ENCODE results near the gene NINJ1.
"Not testable (repeated sequence)": the region's sequence is repeated elsewhere in the genome, so short reads cannot be mapped to it uniquely, and the experiment has no call there.

NINJ1 gene

GRCh38 chr9:93118863-93119702, 15.0 kb downstream of the NINJ1 start:
- no peak for DNase-seq

DNA sequence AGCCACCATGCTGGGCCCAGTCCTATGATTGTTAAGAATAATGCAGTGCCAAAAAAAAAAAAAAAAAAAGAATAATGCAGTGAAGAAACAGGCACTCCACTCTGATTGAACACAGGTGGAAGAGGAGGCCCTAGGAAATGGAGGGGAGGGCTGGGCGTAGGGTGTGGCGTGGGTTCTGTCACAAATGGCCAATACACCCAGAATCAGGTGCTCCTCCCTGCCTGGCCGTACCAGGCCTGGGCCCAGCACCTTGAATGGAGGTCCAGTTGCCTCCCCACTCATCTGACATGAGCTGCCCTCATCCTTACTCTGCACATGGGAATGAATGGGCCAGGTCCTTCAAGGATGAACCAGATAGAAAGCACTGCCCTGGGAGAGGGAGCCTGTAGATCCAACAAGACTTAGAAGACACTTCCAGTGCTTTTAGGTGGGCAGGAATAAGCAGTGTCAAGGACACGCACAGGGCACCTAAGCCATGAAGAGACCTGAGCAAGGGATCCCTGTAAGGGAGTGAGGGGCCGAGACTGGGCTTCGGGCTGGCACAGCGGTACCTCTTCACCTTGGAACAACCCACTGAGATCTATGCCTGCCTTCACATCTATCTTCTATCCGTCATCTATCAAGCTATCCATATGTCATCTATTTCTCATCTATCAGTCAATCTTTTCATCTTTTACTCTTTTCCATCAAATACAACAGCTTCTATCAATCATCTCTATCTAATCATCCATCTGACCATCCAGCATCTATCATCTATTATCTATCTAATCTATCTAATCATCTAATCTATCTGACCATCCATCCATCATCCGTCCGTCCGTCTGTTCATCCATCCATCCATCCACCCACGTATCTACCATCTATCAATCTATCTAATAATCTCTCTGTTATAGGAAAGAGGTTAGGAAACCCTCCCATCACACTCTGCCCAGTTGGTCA, 15.9 kb downstream of the NINJ1 start:
- DNase-seq = no peak

GRCh38 chr9:93117521-93117920, 16.5 kb downstream of the NINJ1 start:
- not testable (repeated sequence) for DNase-seq

DNA sequence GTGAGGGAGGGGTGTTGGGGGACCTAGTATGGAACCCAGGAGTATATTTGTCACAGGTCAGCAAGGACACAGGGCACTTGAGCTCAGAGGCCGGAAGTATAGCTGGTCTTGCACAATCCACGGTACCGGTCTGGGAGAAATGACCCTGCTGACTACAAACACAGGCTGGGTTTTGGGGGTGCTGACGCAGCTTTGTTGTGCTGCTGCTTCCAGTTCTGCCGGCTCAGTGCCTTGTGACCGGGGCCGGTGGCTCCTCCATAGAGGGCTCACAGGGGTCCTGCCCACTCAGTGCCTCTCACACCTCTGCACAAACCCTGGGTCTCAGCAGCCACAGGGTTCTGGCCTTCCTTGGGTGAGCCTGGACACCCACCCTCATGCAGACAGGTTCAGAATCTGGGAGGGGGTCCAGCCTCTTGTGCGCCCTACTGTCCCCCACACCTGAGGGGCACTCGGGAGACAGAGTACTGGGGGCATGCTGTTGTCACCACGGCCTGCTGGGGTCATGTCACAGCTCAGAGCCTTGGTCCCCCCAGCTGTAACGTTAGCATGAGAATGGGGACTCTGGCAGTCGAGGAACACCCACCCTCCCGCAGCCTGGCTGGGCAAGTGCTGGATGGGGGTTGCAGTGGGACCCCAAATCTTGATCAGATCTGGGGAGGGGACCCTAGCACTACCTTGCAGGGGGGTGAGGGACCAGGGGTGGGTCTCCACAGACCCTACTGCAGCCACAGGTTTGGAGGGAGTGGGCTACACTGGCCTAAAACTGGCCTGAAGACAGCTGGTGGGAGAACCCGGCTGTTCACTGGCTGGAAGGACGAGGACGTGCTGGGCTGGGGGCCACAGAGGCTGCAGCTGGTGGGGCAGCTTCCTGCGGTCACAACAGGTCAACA, 17.7 kb downstream of the NINJ1 start:
- DNase-seq = no peak

DNA sequence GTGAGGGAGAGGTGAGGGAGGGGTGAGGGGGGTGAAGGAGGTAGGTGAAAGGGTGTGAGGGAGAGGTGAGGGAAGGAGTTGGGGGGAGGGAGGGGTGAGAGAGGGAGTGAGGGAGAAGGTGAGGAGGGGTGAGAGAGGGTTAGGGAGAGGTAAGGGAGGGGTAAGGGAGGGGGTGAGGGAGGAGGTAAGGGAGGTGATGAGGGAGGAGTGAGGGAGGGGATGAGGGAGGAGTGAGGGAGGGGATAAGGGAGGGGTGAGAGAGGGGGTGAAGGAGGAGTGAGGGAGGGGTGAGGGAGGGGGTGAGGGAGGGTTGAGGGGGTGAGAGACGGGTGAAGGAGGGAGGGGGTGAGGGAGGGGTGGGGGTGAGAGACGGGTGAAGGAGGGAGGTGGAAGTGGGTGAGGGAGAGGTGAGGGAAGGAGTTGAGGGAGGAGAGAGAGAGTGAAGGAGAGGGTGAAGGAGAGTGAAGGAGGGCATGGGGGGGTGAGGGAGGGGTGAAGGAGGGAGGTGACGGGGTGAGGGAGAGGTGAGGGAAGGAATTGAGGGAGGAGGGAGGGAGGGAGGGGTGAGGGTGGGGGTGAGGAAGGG, 18.5 kb downstream of the NINJ1 start:
- no peak for DNase-seq

DNA sequence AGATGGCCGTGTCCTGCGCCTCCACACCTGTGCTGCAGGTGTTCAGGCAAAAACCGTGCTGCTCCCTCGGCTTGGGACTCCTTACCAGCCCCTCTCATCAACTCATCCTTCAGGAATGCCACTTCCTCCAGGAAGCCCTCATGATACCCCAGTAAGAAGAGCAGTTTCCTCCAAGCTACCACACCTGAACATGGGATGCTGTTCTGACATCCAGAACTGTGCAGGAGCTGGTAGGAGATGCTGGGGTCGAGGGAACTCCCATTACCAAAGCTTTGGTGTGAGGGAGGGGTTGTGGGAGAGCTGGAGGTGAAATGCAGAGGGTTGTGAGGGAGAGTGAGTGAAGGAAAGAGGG, 19.1 kb downstream of the NINJ1 start:
- no peak for DNase-seq

DNA sequence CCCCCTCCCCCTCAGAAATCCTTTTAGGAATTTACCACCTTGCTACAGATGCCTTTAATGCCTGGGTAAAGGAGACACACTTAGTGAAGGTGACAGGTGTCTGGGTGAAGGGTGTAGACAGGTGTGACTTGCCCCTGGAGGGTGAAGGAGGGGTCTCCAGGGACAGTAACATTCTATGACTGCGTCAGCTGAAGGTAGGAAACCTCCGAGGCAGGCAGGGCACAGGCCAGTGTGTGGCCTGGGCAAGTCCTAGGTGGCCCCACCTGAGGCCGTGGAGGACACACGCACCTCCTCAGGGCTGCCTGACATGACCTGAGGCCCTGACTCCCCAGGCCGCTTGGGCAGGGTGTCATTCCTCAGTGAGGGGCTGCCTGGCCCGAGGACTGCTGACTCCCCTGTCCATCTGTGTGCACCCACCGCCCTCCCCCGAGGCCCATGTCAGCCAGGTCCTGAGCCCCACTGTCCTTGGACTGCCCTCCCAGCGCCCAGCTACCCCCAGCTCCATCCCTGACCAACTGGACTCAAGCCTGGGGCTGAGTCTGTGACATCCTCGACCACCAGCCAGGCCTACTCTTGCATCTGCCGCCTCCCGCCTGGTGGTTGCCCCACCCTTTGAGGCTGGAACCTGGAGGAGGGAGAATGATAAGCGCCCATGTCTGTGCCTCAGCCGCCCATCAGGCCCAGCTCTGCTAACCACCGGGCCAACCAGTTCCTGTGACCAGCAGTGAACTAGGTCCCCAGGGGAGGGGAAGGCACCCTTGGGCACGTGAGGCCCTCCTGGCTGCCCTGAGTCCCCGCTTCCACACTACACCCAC, 19.7 kb downstream of the NINJ1 start:
- DNase-seq = no peak

DNA sequence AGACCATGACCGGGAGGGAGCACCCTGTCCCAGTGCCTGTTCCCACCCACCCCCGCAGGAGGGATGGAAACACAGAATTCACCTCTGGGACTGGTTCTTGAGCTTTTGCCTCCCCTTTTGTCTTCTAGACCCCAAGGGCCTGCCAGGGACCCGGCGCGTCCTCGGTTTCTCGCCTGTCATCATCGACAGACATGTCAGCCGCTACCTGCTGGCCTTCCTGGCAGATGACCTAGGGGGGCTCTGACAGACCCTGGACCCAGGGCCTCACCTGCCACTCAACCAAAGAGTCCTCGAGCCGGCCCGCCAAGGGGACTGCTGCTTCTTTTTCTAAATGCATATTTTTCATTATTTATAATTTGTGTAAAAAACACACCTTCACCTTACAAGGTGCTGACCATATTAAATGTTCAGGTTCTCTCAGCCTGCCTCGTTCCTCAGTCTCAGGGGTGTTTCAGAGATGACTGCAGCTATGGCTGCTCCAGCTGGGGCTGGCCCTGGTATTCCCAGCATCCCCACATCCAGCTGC, 21.1 kb downstream of the NINJ1 start:
- no peak for DNase-seq

- no peak for DNase-seq
Measured at GRCh38 chr9:93112116-93112863, 21.8 kb downstream of the NINJ1 start.

DNA sequence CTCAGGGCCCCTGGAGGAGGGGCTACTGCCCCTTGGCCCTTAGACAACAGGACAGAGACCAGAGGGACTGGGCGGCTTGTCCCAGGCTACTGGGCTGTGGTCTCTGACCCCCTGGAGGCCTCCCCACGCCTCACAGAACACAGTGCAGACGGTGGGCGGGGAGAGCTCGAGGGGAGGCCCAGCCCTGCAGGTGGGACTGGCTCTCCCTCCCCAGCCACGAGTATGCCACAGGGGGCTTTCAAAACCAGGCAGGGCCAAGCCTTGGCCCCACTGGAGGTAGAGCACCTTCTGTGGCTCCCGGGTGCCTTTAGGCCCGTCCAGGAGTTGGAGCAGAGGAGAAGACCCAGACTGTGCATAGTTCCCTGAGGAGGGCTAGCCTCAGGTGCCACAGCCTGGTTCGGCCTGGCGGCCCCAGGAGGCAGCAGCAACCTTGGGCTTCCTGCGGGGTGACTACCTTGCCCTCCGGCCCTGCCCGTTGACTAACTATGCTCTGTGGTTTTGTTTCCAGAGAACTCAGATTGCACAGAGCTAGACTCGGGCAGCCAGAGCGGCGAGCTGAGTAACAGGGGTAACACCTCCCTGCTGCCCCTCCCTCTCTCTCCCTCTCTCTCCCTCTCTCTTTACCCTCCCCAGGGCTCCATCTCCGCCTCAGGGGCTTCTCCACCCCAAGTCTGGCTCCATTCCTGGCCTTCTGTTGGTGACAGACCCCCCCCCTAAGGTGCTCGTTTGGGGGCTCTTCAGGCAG, 22.5 kb downstream of the NINJ1 start:
- no peak for DNase-seq

GRCh38 chr9:93111001-93111370, 23.1 kb downstream of the NINJ1 start:
- DNase-seq = no peak

GRCh38 chr9:93110311-93110855, 23.7 kb downstream of the NINJ1 start:
- DNase-seq = no peak

DNA sequence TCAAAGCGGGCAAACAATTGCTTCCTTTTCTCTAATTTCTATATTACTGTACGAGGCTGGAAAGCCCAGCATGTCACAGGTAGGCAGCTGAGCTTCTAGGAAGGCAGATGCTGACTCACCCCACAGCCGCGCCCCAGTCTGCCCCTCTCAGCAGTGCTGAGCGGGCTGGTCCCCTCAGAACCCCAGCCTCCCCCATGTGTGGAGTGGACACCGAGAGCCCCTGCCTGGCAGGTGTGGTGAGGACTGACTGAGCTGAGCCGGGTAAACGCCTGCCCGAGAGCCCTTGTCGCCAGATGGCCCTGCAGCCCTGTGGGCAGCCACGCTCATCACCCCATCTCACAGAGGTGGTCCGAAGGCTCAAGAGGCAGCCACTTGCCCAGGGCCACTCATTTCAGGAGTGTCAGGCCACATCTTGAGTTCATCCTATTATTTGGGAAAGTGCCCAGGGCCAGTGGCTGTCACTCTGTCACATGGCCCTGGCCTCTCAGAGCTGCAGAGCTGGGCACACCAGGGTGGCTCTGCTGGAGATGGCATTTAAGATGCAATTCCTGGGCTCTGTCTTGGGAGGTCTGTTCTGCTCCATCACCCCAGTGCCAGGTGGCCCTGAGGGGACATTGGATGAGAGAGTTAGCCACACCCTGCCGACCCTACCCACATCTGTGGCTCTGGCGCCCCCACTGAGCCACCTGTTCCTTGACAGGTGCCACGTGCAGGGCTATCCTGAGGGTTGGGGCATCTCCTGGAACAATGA, 25.6 kb downstream of the NINJ1 start:
- DNase-seq = no peak

DNA sequence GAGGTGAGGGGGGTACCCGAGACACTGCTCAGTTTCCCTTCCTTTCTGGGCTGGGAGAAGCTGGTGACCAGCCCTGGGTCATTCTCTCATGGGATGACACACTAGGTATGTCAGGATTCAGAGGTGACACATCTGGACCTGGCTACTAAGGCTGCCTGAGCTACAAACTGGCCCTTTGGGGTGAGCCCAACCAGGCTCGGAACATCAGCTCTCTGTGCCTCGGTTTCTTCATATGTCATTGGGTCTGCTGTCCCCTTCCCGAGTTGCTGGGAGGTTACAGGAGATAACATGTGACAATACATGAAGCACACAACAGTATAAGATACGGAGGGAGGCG, 26.3 kb downstream of the NINJ1 start:
- no peak for DNase-seq

DNA sequence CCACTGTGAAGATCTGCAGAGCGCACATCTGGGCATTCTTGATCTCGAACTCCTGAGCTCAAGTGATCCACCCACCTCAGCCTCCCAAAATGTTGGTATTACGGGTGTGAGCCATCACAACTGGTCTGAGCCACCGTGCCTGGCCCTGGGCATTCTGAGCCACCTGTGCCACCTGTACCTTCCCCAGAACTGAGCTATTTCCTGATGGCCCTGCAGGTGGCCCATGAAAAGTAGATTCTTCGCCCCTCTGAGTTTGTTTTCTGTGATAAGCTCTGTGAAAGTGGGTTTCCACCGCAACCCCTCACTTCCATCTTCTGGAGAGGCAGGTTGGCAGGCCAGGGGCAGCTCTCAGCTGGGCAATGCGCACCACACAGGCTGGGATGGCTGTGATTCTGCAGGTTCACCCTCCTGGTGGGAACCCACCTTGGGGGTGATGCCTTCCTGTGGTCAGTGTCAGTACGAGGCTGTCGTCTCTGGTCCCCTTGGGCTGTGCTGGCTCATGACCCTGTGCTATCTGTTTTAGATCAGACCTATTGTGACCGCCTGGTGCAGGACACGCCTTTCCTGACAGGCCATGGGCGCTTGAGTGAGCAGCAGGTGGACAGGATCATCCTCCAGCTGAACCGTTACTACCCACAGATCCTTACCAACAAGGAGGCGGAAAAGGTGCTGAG, 26.8 kb downstream of the NINJ1 start:
- no peak for DNase-seq

- DNase-seq = no peak
Measured at GRCh38 chr9:93105620-93106019, 28.4 kb downstream of the NINJ1 start.

- not testable (repeated sequence) for DNase-seq
Measured at GRCh38 chr9:93101086-93101485, 33.0 kb downstream of the NINJ1 start.

GRCh38 chr9:93100276-93100636, 33.8 kb downstream of the NINJ1 start:
- no peak for DNase-seq

Measured in SHP77 treated with DMSO at 0.1 percent for 48 hours (cell line).